Adrenal gland (tissue), 12 donors: ENCODE data around the gene UQCRC1. TPM values are rescaled to one million over a fixed set of nuclear protein-coding genes. Genes with fewer than 3 reads are reported as not detected.

Experiments used
- DNase-seq, 7 donors: peaks; one replicate each; pipeline ENCODE4 v3.0.0-alpha.2; 2019 to 2020
- H3K27ac ChIP-seq, 5 donors: fragments of 200-600 bp; sonication (generic) in 4 of 5; 1 replicate in 3 of 5; 2 replicates in 2 of 5; pipeline versions ENCODE4 v1.5.1 to v1.8.0; 2016 to 2020; ENCODE audit warnings: mild to moderate bottlenecking in 1 of 5
- H3K27me3 ChIP-seq: fragments of 200-600 bp; 2 replicates; pipeline ENCODE4 v1.8.0; 2021
- H3K36me3 ChIP-seq, 2 donors: fragments of 200-600 bp; replicated peaks in 1 of 2; 1 replicate in 1 of 2; 2 replicates in 1 of 2; pipeline versions ENCODE4 v1.5.1 to v1.8.0; 2018 to 2022
- H3K4me1 ChIP-seq, 2 donors: fragments of 200-600 bp; replicated peaks in 1 of 2; 1 replicate in 1 of 2; 2 replicates in 1 of 2; pipeline versions ENCODE4 v1.5.1 to v1.8.0; 2018 to 2021
- H3K4me3 ChIP-seq, 4 donors: fragments of 200-600 bp; sonication (generic) in 3 of 4; one replicate each; pipeline ENCODE4 v1.5.1; 2016 to 2018
- H3K9me3 ChIP-seq, 3 donors: fragments of 200-600 bp; sonication (generic) in 1 of 3; replicated peaks in 1 of 3; 1 replicate in 2 of 3; 2 replicates in 1 of 3; pipeline versions ENCODE4 v1.5.1 to v1.8.0; 2016 to 2021
- CTCF ChIP-seq, 6 experiments: fragments of 450-650 bp in 4 of 6; fragments of 200-600 bp in 2 of 6; sonication (generic) in 1 of 6; IDR thresholded peaks; 1 replicate in 5 of 6; 2 replicates in 1 of 6; pipeline versions ENCODE4 v1.5.1 to v1.8.0; 2016 to 2021; ENCODE audit warnings: antibody characterized with exemption in 6 of 6, mild to moderate bottlenecking in 2 of 6, moderate library complexity in 1 of 6
- POLR2A ChIP-seq, 2 donors: fragments of 450-650 bp; IDR thresholded peaks; one replicate each; pipeline ENCODE4 v1.6.1; 2017; ENCODE audit warnings: antibody characterized with exemption in 2 of 2, mild to moderate bottlenecking in 2 of 2, moderate library complexity in 1 of 2
- WGBS, 4 donors: extraction: QIAGEN DNeasy Blood & Tissue Kit in 2 of 4; methylation state at CpG; one replicate each; pipeline versions ENCODE4 v1.1.5 to v1.1.7; 2013 to 2017; 5-methylcytosine and 5-hydroxymethylcytosine counted together
- intact Hi-C, 2 donors: fragments of 100-400 bp; cut with DNase I; formaldehyde crosslinking; loops; one replicate each; pipeline versions ENCODE4 v1.14.1 to v1.15.0; 2022 to 2023
- polyA plus RNA-seq, 3 donors: library from polyadenylated mRNA; stranded (reverse); fragments of 200-250 nt in 2 of 3; fragments of 350-450 nt in 1 of 3; fragmentation: Illumina TruSeq in 1 of 3; extraction: RNeasy Lipid Tissue Mini Kit (QIAGEN cat#74804) in 1 of 3; gene quantifications; one replicate each; pipeline ENCODE4 v1.2.3, GENCODE V29; 2013 to 2014
- total RNA-seq, 9 donors: library from RNA; depleted of rRNA in 4 of 9; stranded (reverse); fragments of >200 nt in 4 of 9; fragments of 120-200 nt in 1 of 9; fragmentation: NEBNext Ultra II Directional in 1 of 9; extraction: Animal tissue kit (Norgen Biotek cat#: 25700) in 1 of 9; gene quantifications; one replicate each; pipeline versions ENCODE4 v1.1.0 to v1.2.4, GENCODE V29; 2013 to 2023
- donor health status: healthy with polysubstance abuse.
- donor health status: Bipolar disorder and iron deficiency.
- donor health status: DM: yes; HTN: yes; CAD: no.
- donor health status: DM: no; HTN: no; CAD: no.
- donor health status: DM: no; HTN: no; CAD: no.
- donor health status: DM: yes; HTN: yes; CAD: no.

Gene UQCRC1
- total and polyA plus RNA-seq, 12 donors = 201 to 418 (median 292) TPM

- H3K36me3 ChIP-seq = no peaks in the 10 kb centered on the region
- peaks cover 5 to 29% of the 10 kb centered on the region in 2 donors for H3K4me1 ChIP-seq
Measured at GRCh38 chr3:48562367-48563095, 46.9 kb downstream of the UQCRC1 start.

GRCh38 chr3:48561045-48561736 is 48.3 kb downstream of the UQCRC1 start:
- peaks cover 13 to 39% of the 10 kb centered on the region in 2 donors for H3K4me1 ChIP-seq
- TF ChIP-seq POLR2A (IDR thresholded peaks at IDR 0.05) (no peak), CTCF (IDR thresholded peaks at IDR 0.05) (peak in 4 of 6 experiments; percentile 7 to 40 (median 22))
- 28 to 53% (median 36%) methylated on average over 10 to 21 of the region's 21 CpGs for WGBS, 4 donors
- peak overlapping the region in 1 of 4 donors; percentile 39 for H3K4me3 ChIP-seq
- no peaks in the 10 kb centered on the region for H3K9me3 ChIP-seq
- H3K27ac ChIP-seq = peak overlapping the region in 2 of 5 donors; percentile 66 to 69
- no peaks in the 10 kb centered on the region for H3K36me3 ChIP-seq
- intact Hi-C loops = no loop called here
- DNase-seq = peak; percentile 40 to 76 (median 56)
- H3K27me3 ChIP-seq = no peaks in the 10 kb centered on the region

More at GRCh38 chr3:48562367-48563095, 46.9 kb downstream of the UQCRC1 start:
- 90 to 96% (median 91%) methylated on average over 8 to 20 of the region's 20 CpGs for whole genome bisulfite sequencing, 4 donors
- Histone ChIP-seq H3K27ac (no peak overlapping the region), H3K27me3 (no peaks in the 10 kb centered on the region), H3K9me3 (no peaks in the 10 kb centered on the region), H3K4me3 (no peak overlapping the region)
- no peak for TF ChIP-seq POLR2A (IDR thresholded peaks at IDR 0.05)
- TF ChIP-seq CTCF (IDR thresholded peaks at IDR 0.05) = no peak
- intact Hi-C loops = no loop called here
- no peak for DNase-seq

- H3K9me3 ChIP-seq = no peaks in the 10 kb centered on the region
- H3K4me3 ChIP-seq = peak overlapping the region in 1 of 4 donors; percentile 39
- peak in 3 of 7 donors; percentile 17 to 49 (median 27) for DNase-seq
- no peaks in the 10 kb centered on the region for H3K27me3 ChIP-seq
- 6 to 20% (median 13%) methylated on average over 4 to 5 of the region's 5 CpGs for WGBS, 4 donors
- peaks cover 14 to 44% of the 10 kb centered on the region in 2 donors for H3K4me1 ChIP-seq
- intact Hi-C loops = no loop called here
- TF ChIP-seq CTCF (IDR thresholded peaks at IDR 0.05) (no peak), POLR2A (IDR thresholded peaks at IDR 0.05) (no peak)
- H3K27ac ChIP-seq = peak overlapping the region in 2 of 5 donors; percentile 66 to 69
- H3K36me3 ChIP-seq = no peaks in the 10 kb centered on the region
Measured at GRCh38 chr3:48560648-48561018, 48.8 kb downstream of the UQCRC1 start.

- peaks cover 14 to 41% of the 10 kb centered on the region in 2 donors for H3K4me1 ChIP-seq
- H3K4me3 ChIP-seq = no peak overlapping the region
- 37 to 63% (median 45%) methylated on average over 6 of the region's 6 CpGs for WGBS, 4 donors
- TF ChIP-seq POLR2A (IDR thresholded peaks at IDR 0.05) (no peak), CTCF (IDR thresholded peaks at IDR 0.05) (no peak)
- no peaks in the 10 kb centered on the region for H3K27me3 ChIP-seq
- intact Hi-C loops = no loop called here
- peak overlapping the region in 2 of 5 donors; percentile 45 to 75 for H3K27ac ChIP-seq
- DNase-seq = peak; percentile 34 to 72 (median 51)
- no peaks in the 10 kb centered on the region for H3K9me3 ChIP-seq
- H3K36me3 ChIP-seq = no peaks in the 10 kb centered on the region
Measured at GRCh38 chr3:48558493-48559134, 50.8 kb downstream of the UQCRC1 start.
